ENCODE data around the gene RANBP17.
"Not testable (repeated sequence)": the region's sequence is repeated elsewhere in the genome, so short reads cannot be mapped to it uniquely, and the experiment has no call there.

RANBP17 gene

GRCh38 chr5:170870390-170870789 is 8.6 kb downstream of the RANBP17 start:
- not testable (repeated sequence) for DNase-seq

GRCh38 chr5:170874017-170874416 is 12.2 kb downstream of the RANBP17 start:
- no peak for DNase-seq

GRCh38 chr5:170875811-170876210 is 14.0 kb downstream of the RANBP17 start:
- no peak for DNase-seq

- DNase-seq, result no peak
These were observed 18.3 kb downstream of the RANBP17 start for GRCh38 chr5:170880084-170880483.

- no peak for DNase-seq
These were observed 20.5 kb downstream of the RANBP17 start for GRCh38 chr5:170882345-170882744.

- no peak for DNase-seq
These were observed 23.4 kb downstream of the RANBP17 start for GRCh38 chr5:170885256-170885655.

GRCh38 chr5:170885809-170886208 is 24.0 kb downstream of the RANBP17 start:
- DNase-seq, result no peak

- DNase-seq, result no peak
These were observed 24.5 kb downstream of the RANBP17 start for GRCh38 chr5:170886210-170886894.

GRCh38 chr5:170892196-170892595 is 30.4 kb downstream of the RANBP17 start:
- no peak for DNase-seq

GRCh38 chr5:170894665-170895064 is 32.8 kb downstream of the RANBP17 start:
- DNase-seq, result no peak

- DNase-seq, result no peak
These were observed 35.0 kb downstream of the RANBP17 start for GRCh38 chr5:170896779-170897178.

- DNase-seq, result no peak
These were observed 41.3 kb downstream of the RANBP17 start for GRCh38 chr5:170903075-170903474.

GRCh38 chr5:170907758-170908157 is 45.9 kb downstream of the RANBP17 start:
- no peak for DNase-seq

- no peak for DNase-seq
These were observed 51.8 kb downstream of the RANBP17 start for GRCh38 chr5:170913573-170913972.

GRCh38 chr5:170917113-170917512 is 55.3 kb downstream of the RANBP17 start:
- no peak for DNase-seq

- no peak for DNase-seq
These were observed 58.4 kb downstream of the RANBP17 start for GRCh38 chr5:170920196-170920595.

GRCh38 chr5:170922331-170922730 is 60.5 kb downstream of the RANBP17 start:
- DNase-seq, result not testable (repeated sequence)

- DNase-seq, result no peak
These were observed 62.2 kb downstream of the RANBP17 start for GRCh38 chr5:170923910-170924620.

- not testable (repeated sequence) for DNase-seq
These were observed 73.9 kb downstream of the RANBP17 start for GRCh38 chr5:170935534-170936218.

- no peak for DNase-seq
These were observed 75.3 kb downstream of the RANBP17 start for GRCh38 chr5:170937072-170937471.

GRCh38 chr5:170937914-170938313 is 76.1 kb downstream of the RANBP17 start:
- DNase-seq, result no peak

GRCh38 chr5:170939178-170939577 is 77.4 kb downstream of the RANBP17 start:
- DNase-seq, result no peak

GRCh38 chr5:170941788-170942187 is 80.0 kb downstream of the RANBP17 start:
- DNase-seq, result no peak

GRCh38 chr5:170945275-170945674 is 83.5 kb downstream of the RANBP17 start:
- no peak for DNase-seq

All from activated naive CD4-positive, alpha-beta T cell treated with anti-CD3 and anti-CD28 coated beads, Interleukin-2, amount 50 U/mL, for 16 hours (primary cell).